IMR-90 (cell line): ENCODE data around the gene PRKCH. TPM values are rescaled to one million over a fixed set of nuclear protein-coding genes. Genes with fewer than 3 reads are reported as not detected.

Experiments
- ATAC-seq: fragments of 200-7000 bp; cut with Tn5 transposase; 2 replicates; pipeline ENCODE4 v1.9.1; 2020; ENCODE audit warnings: low read depth, mild to moderate bottlenecking, moderate library complexity
- BruUV-seq: library from RNA; stranded (reverse); fragments of 400-500 nt; replicated peaks from 2 replicates; lab custom pipeline; 2021; lab: Mats Ljungman, UMichigan
- CTCF ChIA-PET: fragments of 300-600 bp; formaldehyde crosslinking; extraction: SDS; loops from one replicate; lab custom pipeline; 2021; ENCODE audit warnings: antibody characterized with exemption; lab: Yijun Ruan, JAX
- POLR2A ChIA-PET: fragments of 300-600 bp; sonication (Branson Sonifier 250); formaldehyde crosslinking; loops from one replicate; lab custom pipeline; 2022; ENCODE audit warnings: antibody characterized with exemption; ENCODE audit not compliant: unreplicated experiment; lab: Charles Lee
- DNase-seq: peaks from one replicate; pipeline ENCODE4 v3.0.0; 2013
- H2AFZ ChIP-seq: replicated peaks from 2 replicates; pipeline ENCODE3; 2013; ENCODE audit warnings: low read length, mild to moderate bottlenecking; ENCODE audit not compliant: poor library complexity
- H2AK5ac ChIP-seq: 2 replicates; pipeline ENCODE4 v1.6.1; 2013; ENCODE audit warnings: low read depth, low read length, inconsistent platforms
- H2AK9ac ChIP-seq: replicated peaks from 2 replicates; pipeline ENCODE3; 2013; ENCODE audit warnings: mild to moderate bottlenecking, low read depth, low read length, moderate library complexity; ENCODE audit not compliant: poor library complexity
- H2BK120ac ChIP-seq: 2 replicates; pipeline ENCODE4 v1.6.1; 2013; ENCODE audit warnings: low read depth, low read length, inconsistent platforms
- H2BK15ac ChIP-seq: 3 replicates; pipeline ENCODE4 v1.6.1; 2013; ENCODE audit warnings: low read depth, low read length, inconsistent platforms
- H2BK20ac ChIP-seq: 2 replicates; pipeline ENCODE4 v1.6.1; 2013; ENCODE audit warnings: low read depth, mild to moderate bottlenecking, inconsistent platforms, low read length, moderate library complexity
- H2BK5ac ChIP-seq: 2 replicates; pipeline ENCODE4 v1.6.1; 2013; ENCODE audit warnings: mild to moderate bottlenecking, low read depth, low read length, inconsistent platforms; ENCODE audit not compliant: poor library complexity, severe bottlenecking
- H3K14ac ChIP-seq: replicated peaks from 2 replicates; pipeline ENCODE4 v1.6.1; 2013; ENCODE audit warnings: low read depth, low read length, inconsistent platforms
- H3K18ac ChIP-seq: 2 replicates; pipeline ENCODE4 v1.6.1; 2013; ENCODE audit warnings: low read depth, low read length, control low read depth
- H3K23ac ChIP-seq: 2 replicates; pipeline ENCODE4 v1.6.1; 2013; ENCODE audit warnings: low read depth, low read length, inconsistent platforms
- H3K27ac ChIP-seq: 2 replicates; pipeline ENCODE4 v1.5.1; 2013; ENCODE audit warnings: mild to moderate bottlenecking, control low read depth, low read length; ENCODE audit not compliant: insufficient read depth
- H3K27me3 ChIP-seq: 2 replicates; pipeline ENCODE4 v1.6.1; 2013; ENCODE audit warnings: low read length; ENCODE audit not compliant: control insufficient read depth, insufficient read depth
- H3K36me3 ChIP-seq: 2 replicates; pipeline ENCODE4 v1.6.1; 2013; ENCODE audit warnings: low read length, mixed read lengths; ENCODE audit not compliant: control insufficient read depth, insufficient read depth
- H3K4ac ChIP-seq: 2 replicates; pipeline ENCODE4 v1.6.1; 2013; ENCODE audit warnings: low read depth, low read length, inconsistent platforms
- H3K4me1 ChIP-seq: 2 replicates; pipeline ENCODE4 v1.6.1; 2013; ENCODE audit warnings: low read length, mixed read lengths; ENCODE audit not compliant: control insufficient read depth, insufficient read depth
- H3K4me2 ChIP-seq: 2 replicates; pipeline ENCODE4 v1.6.1; 2013; ENCODE audit warnings: low read depth, mild to moderate bottlenecking, control low read depth, low read length, moderate library complexity
- H3K4me3 ChIP-seq: 2 replicates; pipeline ENCODE4 v1.5.1; 2013; ENCODE audit warnings: low read depth, mild to moderate bottlenecking, control low read depth, low read length, moderate library complexity; ENCODE audit not compliant: insufficient read depth
- H3K56ac ChIP-seq: 2 replicates; pipeline ENCODE4 v1.6.1; 2013; ENCODE audit warnings: low read length, inconsistent platforms; ENCODE audit not compliant: insufficient read depth; ENCODE audit errors: extremely low read depth
- H3K79me1 ChIP-seq, 2 experiments: 2 replicates each; pipeline ENCODE4 v1.6.1; 2013; ENCODE audit warnings: low read length in 2 of 2, inconsistent platforms in 1 of 2, low read depth in 1 of 2
- H3K9ac ChIP-seq: 2 replicates; pipeline ENCODE4 v1.6.1; 2013; ENCODE audit warnings: low read depth, low read length, control low read depth
- H3K9me1 ChIP-seq: 2 replicates; pipeline ENCODE4 v1.6.1; 2013; ENCODE audit warnings: low read length, inconsistent platforms; ENCODE audit not compliant: insufficient read depth
- H3K9me3 ChIP-seq: 2 replicates; pipeline ENCODE4 v1.6.1; 2013; ENCODE audit warnings: low read length; ENCODE audit not compliant: control insufficient read depth, insufficient read depth
- H4K20me1 ChIP-seq: 2 replicates; pipeline ENCODE4 v1.6.1; 2013; ENCODE audit warnings: low read length, inconsistent platforms; ENCODE audit not compliant: insufficient read depth
- H4K5ac ChIP-seq: 2 replicates; pipeline ENCODE4 v1.6.1; 2013; ENCODE audit warnings: mild to moderate bottlenecking, low read depth, low read length, control low read depth
- H4K8ac ChIP-seq, 2 experiments: 2 replicates each; pipeline ENCODE4 v1.6.1; 2013; ENCODE audit warnings: low read depth in 2 of 2, low read length in 2 of 2, control low read depth in 1 of 2, inconsistent platforms in 1 of 2
- H4K91ac ChIP-seq: 2 replicates; pipeline ENCODE4 v1.6.1; 2013; ENCODE audit warnings: low read depth, low read length, inconsistent platforms; ENCODE audit not compliant: insufficient read depth
- BHLHE40 ChIP-seq: fragments of 150-350 bp; IDR thresholded peaks from 2 replicates; pipeline ENCODE4 v1.6.1; 2016; ENCODE audit warnings: mild to moderate bottlenecking, low read depth, low read length
- CEBPB ChIP-seq: IDR thresholded peaks from 2 replicates; pipeline ENCODE4 v1.6.1; 2012; ENCODE audit warnings: low read depth, low read length, improper control_type of control experiment
- CHD1 ChIP-seq: IDR thresholded peaks from 2 replicates; pipeline ENCODE4 v1.6.1; 2012; ENCODE audit warnings: low read depth, low read length, improper control_type of control experiment
- FOS ChIP-seq: fragments of 150-350 bp; IDR thresholded peaks from 2 replicates; pipeline ENCODE4 v1.6.1; 2016; ENCODE audit warnings: low read depth, low read length
- MAFK ChIP-seq: IDR thresholded peaks from 2 replicates; pipeline ENCODE4 v1.6.1; 2012; ENCODE audit warnings: low read depth, low read length, improper control_type of control experiment
- MAZ ChIP-seq: IDR thresholded peaks from 2 replicates; pipeline ENCODE4 v1.6.1; 2012; ENCODE audit warnings: low read depth, mild to moderate bottlenecking, low read length, improper control_type of control experiment, moderate library complexity, borderline replicate concordance
- MXI1 ChIP-seq: IDR thresholded peaks from 2 replicates; pipeline ENCODE4 v1.6.1; 2012; ENCODE audit warnings: low read depth, mild to moderate bottlenecking, low read length, moderate library complexity, borderline replicate concordance
- NFE2L2 ChIP-seq: fragments of 150-350 bp; IDR thresholded peaks from 2 replicates; pipeline ENCODE4 v1.6.1; 2016; ENCODE audit warnings: low read depth, mild to moderate bottlenecking, low read length
- POLR2A ChIP-seq: IDR thresholded peaks from 2 replicates; pipeline ENCODE4 v1.6.1; 2012; ENCODE audit warnings: mild to moderate bottlenecking, low read depth, low read length
- RAD21 ChIP-seq: IDR thresholded peaks from 2 replicates; pipeline ENCODE4 v1.6.1; 2012; ENCODE audit warnings: low read length, improper control_type of control experiment
- RCOR1 ChIP-seq: IDR thresholded peaks from 2 replicates; pipeline ENCODE4 v1.6.1; 2012; ENCODE audit warnings: mild to moderate bottlenecking, low read length, improper control_type of control experiment; ENCODE audit not compliant: insufficient replicate concordance
- RFX5 ChIP-seq: IDR thresholded peaks from 2 replicates; pipeline ENCODE4 v1.8.0; 2012; ENCODE audit warnings: low read depth, mild to moderate bottlenecking, low read length, moderate library complexity
- SMC3 ChIP-seq: fragments of 150-350 bp; IDR thresholded peaks from 2 replicates; pipeline ENCODE4 v1.6.1; 2016; ENCODE audit warnings: low read depth, mild to moderate bottlenecking, antibody characterized with exemption, low read length, moderate library complexity
- USF2 ChIP-seq: fragments of 150-350 bp; IDR thresholded peaks from 2 replicates; pipeline ENCODE4 v1.6.1; 2017; ENCODE audit warnings: mild to moderate bottlenecking, antibody characterized with exemption, low read length, low read depth
- WGBS, 2 experiments: methylation state at CpG; one replicate each; pipeline versions ENCODE4 v1.1.5 to v1.1.7; 2013; ENCODE audit warnings: missing lambda C conversion rate in 2 of 2; ENCODE audit not compliant: insufficient read length in 1 of 2; ENCODE audit errors: extremely low coverage in 2 of 2; 5-methylcytosine and 5-hydroxymethylcytosine counted together
- dilution Hi-C: fragments of 300-500 bp; cut with HindIII; formaldehyde crosslinking; loops from one replicate; pipeline ENCODE4 v1.14.3; 2018; ENCODE audit warnings: low sequenced_read_pairs; ENCODE audit not compliant: unreplicated experiment
- in situ Hi-C: fragments of 300-500 bp; cut with MboI; formaldehyde crosslinking; loops from 3 replicates; pipeline ENCODE4 v1.14.3; 2019; ENCODE audit warnings: low sequenced_read_pairs, inconsistent platforms, mixed read lengths
- intact Hi-C: fragments of 100-400 bp; cut with micrococcal nuclease; formaldehyde crosslinking; loops from 2 replicates; pipeline ENCODE4 v1.10.0; 2022
- polyA plus RNA-seq, 3 experiments: library from polyadenylated mRNA; depleted of rRNA; stranded (reverse); fragments of >200 nt; gene quantifications; 2 replicates each; pipeline ENCODE4 v1.2.3, GENCODE V29; 2012; ENCODE audit warnings: low replicate concordance in 1 of 3
- total RNA-seq: library from RNA; depleted of rRNA; stranded (reverse); fragments of >200 nt; gene quantifications from 2 replicates; pipeline ENCODE4 v1.2.3, GENCODE V29; 2012
- TF ChIP-seq, protein P1 (sequence below): fragments of 150-350 bp; IDR thresholded peaks from 2 replicates; pipeline ENCODE4 v1.6.1; 2016; ENCODE audit warnings: low read depth, mild to moderate bottlenecking, low read length, moderate library complexity, borderline replicate concordance
- TF ChIP-seq, protein P2 (sequence below): conservative IDR thresholded peaks from 2 replicates; pipeline ENCODE4 v1.5.1; 2012; ENCODE audit warnings: mild to moderate bottlenecking, low read depth, low read length, improper control_type of control experiment

PRKCH gene
- total and polyA plus RNA-seq, 2 of the 4 experiments (the other 2 are of a cell fraction): 1.6 to 2.3 TPM

DNA sequence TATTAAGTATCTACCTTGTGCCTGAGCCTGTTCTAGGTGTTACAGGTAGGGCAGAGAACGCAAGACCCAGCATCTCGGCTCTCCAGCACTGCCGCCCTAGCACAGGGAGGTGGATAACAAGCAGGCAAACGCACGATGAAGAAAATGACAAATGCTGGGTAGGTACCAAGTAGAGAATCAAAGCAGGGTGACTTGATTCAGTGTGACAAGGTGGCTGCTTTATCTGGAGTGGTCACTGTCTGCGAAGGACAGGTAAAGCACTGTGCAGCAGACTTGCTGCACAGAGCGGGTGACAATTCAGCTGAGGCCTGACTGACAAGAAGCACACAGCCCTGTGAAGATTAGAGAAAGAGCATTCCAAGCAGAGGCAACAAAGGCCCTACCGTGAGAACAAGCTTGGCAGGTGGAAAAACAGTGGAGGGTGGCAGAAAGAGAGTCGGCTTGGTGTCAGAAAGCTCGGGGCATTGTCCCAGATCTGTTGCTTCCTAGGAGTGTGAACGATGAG, 12.9 kb downstream of the PRKCH start:
- dilution Hi-C loops: no loop called here
- ChIA-PET POLR2A (no interaction called here), CTCF (no interaction called here)
- TF ChIP-seq NFE2L2 (no peak), RAD21 (no peak), RCOR1 (no peak), FOS (no peak), SMC3 (no peak), RFX5 (no peak), MXI1 (no peak), MAZ (no peak), BHLHE40 (no peak), CHD1 (no peak), POLR2A (no peak), USF2 (no peak), CEBPB (no peak), MAFK (no peak)
- TF ChIP-seq, protein P1, sequence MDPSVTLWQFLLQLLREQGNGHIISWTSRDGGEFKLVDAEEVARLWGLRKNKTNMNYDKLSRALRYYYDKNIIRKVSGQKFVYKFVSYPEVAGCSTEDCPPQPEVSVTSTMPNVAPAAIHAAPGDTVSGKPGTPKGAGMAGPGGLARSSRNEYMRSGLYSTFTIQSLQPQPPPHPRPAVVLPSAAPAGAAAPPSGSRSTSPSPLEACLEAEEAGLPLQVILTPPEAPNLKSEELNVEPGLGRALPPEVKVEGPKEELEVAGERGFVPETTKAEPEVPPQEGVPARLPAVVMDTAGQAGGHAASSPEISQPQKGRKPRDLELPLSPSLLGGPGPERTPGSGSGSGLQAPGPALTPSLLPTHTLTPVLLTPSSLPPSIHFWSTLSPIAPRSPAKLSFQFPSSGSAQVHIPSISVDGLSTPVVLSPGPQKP: no peak
- TF ChIP-seq, protein P2, sequence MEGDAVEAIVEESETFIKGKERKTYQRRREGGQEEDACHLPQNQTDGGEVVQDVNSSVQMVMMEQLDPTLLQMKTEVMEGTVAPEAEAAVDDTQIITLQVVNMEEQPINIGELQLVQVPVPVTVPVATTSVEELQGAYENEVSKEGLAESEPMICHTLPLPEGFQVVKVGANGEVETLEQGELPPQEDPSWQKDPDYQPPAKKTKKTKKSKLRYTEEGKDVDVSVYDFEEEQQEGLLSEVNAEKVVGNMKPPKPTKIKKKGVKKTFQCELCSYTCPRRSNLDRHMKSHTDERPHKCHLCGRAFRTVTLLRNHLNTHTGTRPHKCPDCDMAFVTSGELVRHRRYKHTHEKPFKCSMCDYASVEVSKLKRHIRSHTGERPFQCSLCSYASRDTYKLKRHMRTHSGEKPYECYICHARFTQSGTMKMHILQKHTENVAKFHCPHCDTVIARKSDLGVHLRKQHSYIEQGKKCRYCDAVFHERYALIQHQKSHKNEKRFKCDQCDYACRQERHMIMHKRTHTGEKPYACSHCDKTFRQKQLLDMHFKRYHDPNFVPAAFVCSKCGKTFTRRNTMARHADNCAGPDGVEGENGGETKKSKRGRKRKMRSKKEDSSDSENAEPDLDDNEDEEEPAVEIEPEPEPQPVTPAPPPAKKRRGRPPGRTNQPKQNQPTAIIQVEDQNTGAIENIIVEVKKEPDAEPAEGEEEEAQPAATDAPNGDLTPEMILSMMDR: no peak
- H4K91ac ChIP-seq: no peak overlapping the region
- H3K18ac ChIP-seq: no peak overlapping the region
- no peaks in the 10 kb centered on the region for H3K79me1 ChIP-seq
- no peaks in the 10 kb centered on the region for H4K20me1 ChIP-seq
- no peak overlapping the region for H2BK20ac ChIP-seq
- no peak overlapping the region for H2BK120ac ChIP-seq
- H2AK5ac ChIP-seq: no peak overlapping the region
- no peaks in the 10 kb centered on the region for H3K4me1 ChIP-seq
- no peak overlapping the region for H3K23ac ChIP-seq
- H3K4me3 ChIP-seq: no peak overlapping the region
- no peak overlapping the region for H3K9ac ChIP-seq
- H3K27me3 ChIP-seq: peaks cover 27% of the 10 kb centered on the region
- H3K4ac ChIP-seq: no peak overlapping the region
- 74% methylated on average over 7 of the region's 11 CpGs; no CpG with 5 or more reads in 1 of the 2 experiments for WGBS, 2 experiments
- H4K8ac ChIP-seq: no peak overlapping the region
- no peak overlapping the region for H2AFZ ChIP-seq
- H3K9me3 ChIP-seq: no peaks in the 10 kb centered on the region
- intact Hi-C loops: no loop called here
- H3K9me1 ChIP-seq: no peaks in the 10 kb centered on the region
- no peak overlapping the region for H3K27ac ChIP-seq
- in situ Hi-C loops: no loop called here
- no peak overlapping the region for H3K56ac ChIP-seq
- H3K14ac ChIP-seq: no peak overlapping the region
- DNase-seq (no peak), ATAC-seq (no peak)
- no peak overlapping the region for H2BK5ac ChIP-seq
- no peak overlapping the region for H2AK9ac ChIP-seq
- H3K36me3 ChIP-seq: no peaks in the 10 kb centered on the region
- H4K5ac ChIP-seq: no peak overlapping the region
- H3K4me2 ChIP-seq: no peak overlapping the region
- BruUV-seq: no TSS peak
- no peak overlapping the region for H2BK15ac ChIP-seq
